Right lobe of liver (tissue), 6 donors: ENCODE measurements around the gene WDR5. TPM values are rescaled to one million over a fixed set of nuclear protein-coding genes. Genes with fewer than 3 reads are reported as not detected.

Source experiments
- ATAC-seq, 4 donors: fragments of 200-7000 bp; cut with Tn5 transposase; one replicate each; pipeline ENCODE4 v1.9.1; 2020; ENCODE audit warnings: mild to moderate bottlenecking in 4 of 4, moderate library complexity in 4 of 4
- DNase-seq, 3 donors: peaks; one replicate each; pipeline ENCODE4 v3.0.0-alpha.2; 2020
- H3K27ac ChIP-seq, 3 donors: fragments of 200-600 bp; one replicate each; pipeline ENCODE4 v1.8.0; 2022
- H3K27me3 ChIP-seq, 2 donors: fragments of 200-600 bp; one replicate each; pipeline ENCODE4 v1.8.0; 2022
- H3K36me3 ChIP-seq, 4 donors: fragments of 200-600 bp; sonication (generic) in 1 of 4; one replicate each; pipeline versions ENCODE4 v1.5.1 to v1.8.0; 2017 to 2022; ENCODE audit warnings: control low read depth in 1 of 4
- H3K4me1 ChIP-seq, 4 donors: fragments of 200-600 bp; sonication (generic) in 1 of 4; one replicate each; pipeline versions ENCODE4 v1.5.1 to v1.8.0; 2017 to 2022; ENCODE audit warnings: control low read depth in 1 of 4
- H3K4me3 ChIP-seq, 3 donors: fragments of 200-600 bp; one replicate each; pipeline ENCODE4 v1.8.0; 2022
- H3K9me3 ChIP-seq, 4 donors: fragments of 200-600 bp; sonication (generic) in 1 of 4; one replicate each; pipeline versions ENCODE4 v1.5.1 to v1.8.0; 2017 to 2022; ENCODE audit warnings: control low read depth in 1 of 4
- CTCF ChIP-seq, 4 donors: fragments of 200-600 bp in 3 of 4; fragments of 450-650 bp in 1 of 4; IDR thresholded peaks; one replicate each; pipeline versions ENCODE4 v1.5.1 to v1.8.0; 2016 to 2022; ENCODE audit warnings: antibody characterized with exemption in 4 of 4, mild to moderate bottlenecking in 2 of 4
- POLR2A ChIP-seq: fragments of 450-650 bp; IDR thresholded peaks from one replicate; pipeline ENCODE4 v1.6.1; 2017; ENCODE audit warnings: antibody characterized with exemption, mild to moderate bottlenecking
- WGBS: methylation state at CpG from one replicate; pipeline ENCODE4 v1.1.6; 2018; ENCODE audit warnings: low coverage, low lambda C conversion rate; ENCODE audit not compliant: insufficient coverage; ENCODE audit errors: missing lambda C conversion rate; 5-methylcytosine and 5-hydroxymethylcytosine counted together
- intact Hi-C, 2 donors: fragments of 100-400 bp; cut with DNase I; formaldehyde crosslinking; loops; one replicate each; pipeline versions ENCODE4 v1.11.2 to v1.14.1; 2022
- total RNA-seq, 6 experiments: library from RNA; depleted of rRNA in 2 of 6; stranded (reverse); fragments of >200 nt in 2 of 6; fragmentation: NEBNext Ultra II Directional in 3 of 6; extraction: Animal tissue kit (Norgen Biotek cat#: 25700) in 3 of 6; gene quantifications; one replicate each; pipeline versions ENCODE4 v1.1.0 to v1.2.4, GENCODE V29; 2016 to 2023
- donor health status: DM: no; HTN: yes; CAD: no.
- donor health status: DM: no; HTN: no; CAD: no.
- donor health status: DM: no; HTN: no; CAD: no.
- donor health status: DM: no; HTN: yes; CAD: no.
- donor health status: DM: no; HTN: yes; CAD: no.

Gene WDR5
- total RNA-seq, 6 experiments from 2014 or later, result 16.6 to 24.0 (median 19.9) TPM

GRCh38 chr9:134175808-134176598 is 40.1 kb downstream of the WDR5 start:
- Histone ChIP-seq H3K4me3 (peak overlapping the region; percentile 21 to 53 (median 51)), H3K9me3 (no peaks in the 10 kb centered on the region), H3K27me3 (no peaks in the 10 kb centered on the region), H3K4me1 (peaks cover 0 to 68% (median 38%) of the 10 kb centered on the region in 4 donors), H3K27ac (peak overlapping the region; percentile 83 to 95 (median 87)), H3K36me3 (no peaks in the 10 kb centered on the region)
- intact Hi-C loops, result loop anchor here (5.0 to 10.0 kb wide), 4 partner anchors 41 to 159 kb away; partner anchors contain the start of gene RXRA (in 1 of the 2)
- DNase-seq (peak; percentile 72 to 93 (median 93)), ATAC-seq (peak; percentile 41 to 68 (median 68))
- no CpG with 5 or more reads among the region's 35 CpGs for WGBS
- peak; percentile 37 to 64 (median 51) for TF ChIP-seq CTCF (IDR thresholded peaks at IDR 0.05)
- TF ChIP-seq POLR2A, result peak; percentile 49

- no peaks in the 10 kb centered on the region for H3K36me3 ChIP-seq
- peaks cover 0 to 73% (median 40%) of the 10 kb centered on the region in 4 donors for H3K4me1 ChIP-seq
- H3K27ac ChIP-seq, result peak overlapping the region; percentile 83 to 95 (median 87)
- H3K4me3 ChIP-seq, result peak overlapping the region in 2 of 3 donors; percentile 31 to 51
- DNase-seq, result peak in 1 of 3 donors; percentile 41
- peak in 1 of 4 donors; percentile 19 for ATAC-seq
- intact Hi-C loops, result loop anchor here (5.0 to 10.0 kb wide), 4 partner anchors 41 to 158 kb away; partner anchors contain the start of gene RXRA (in 1 of the 2)
- WGBS, result 48% methylated on average over 4 of the region's 6 CpGs
- H3K9me3 ChIP-seq, result no peaks in the 10 kb centered on the region
- H3K27me3 ChIP-seq, result no peaks in the 10 kb centered on the region
- TF ChIP-seq POLR2A (no peak), CTCF (IDR thresholded peaks at IDR 0.05) (no peak)
These were observed 40.7 kb downstream of the WDR5 start for GRCh38 chr9:134176599-134176968.

GRCh38 chr9:134177186-134177585 is 41.3 kb downstream of the WDR5 start:
- intact Hi-C loops, result loop anchor here (5.0 to 10.0 kb wide), 4 partner anchors 40 to 158 kb away; partner anchors contain the start of gene RXRA (in 1 of the 2)
- peaks cover 0 to 74% (median 40%) of the 10 kb centered on the region in 4 donors for H3K4me1 ChIP-seq

More at GRCh38 chr9:134177186-134177585, 41.3 kb downstream of the WDR5 start:
- Histone ChIP-seq H3K4me3 (no peak overlapping the region), H3K27ac (peak overlapping the region in 2 of 3 donors; percentile 83 to 89), H3K9me3 (no peaks in the 10 kb centered on the region), H3K36me3 (no peaks in the 10 kb centered on the region), H3K27me3 (no peaks in the 10 kb centered on the region)
- no peak for TF ChIP-seq POLR2A
- no peak for TF ChIP-seq CTCF (IDR thresholded peaks at IDR 0.05)
- ATAC-seq (no peak), DNase-seq (peak in 1 of 3 donors; percentile 0)
- 55% methylated on average over 12 of the region's 17 CpGs for WGBS
